Activated T-helper 1 cell treated with anti-CD3 and anti-CD28 coated beads, Interleukin-12 subunit alpha, Interleukin-12 subunit beta, Interleukin-2, Interleukin-4 antibody, amounts not matched to agents 30 ng/mL and 10 ng/mL and 1 ng/mL, durations not matched to agents 14 hours and 24 hours and 36 hours (primary cell): Measurements from ENCODE around the gene SRCIN1. TPM values are rescaled to one million over a fixed set of nuclear protein-coding genes. Genes with fewer than 3 reads are reported as not detected.
A peak's percentile ranks its signal among the peaks of the same experiment; 100 is the strongest.
"Not testable (repeated sequence)": the region's sequence is repeated elsewhere in the genome, so short reads cannot be mapped to it uniquely, and the experiment has no call there.

Experiments
- DNase-seq: peaks from one replicate; pipeline ENCODE4 v3.0.0; 2021; ENCODE audit warnings: low spot score
- H3K27ac Mint-ChIP-seq: one replicate; pipeline ENCODE4 v1.8.0; 2021; ENCODE audit warnings: mild to moderate bottlenecking, mixed read lengths
- H3K27me3 Mint-ChIP-seq: one replicate; pipeline ENCODE4 v1.8.0; 2022; ENCODE audit warnings: mild to moderate bottlenecking, moderate library complexity, mixed read lengths; ENCODE audit not compliant: insufficient read depth
- H3K36me3 Mint-ChIP-seq: one replicate; pipeline ENCODE4 v1.8.0; 2021; ENCODE audit warnings: low read depth, mixed read lengths
- H3K4me1 Mint-ChIP-seq: one replicate; pipeline ENCODE4 v1.8.0; 2021; ENCODE audit warnings: low read depth, mixed read lengths
- H3K4me3 Mint-ChIP-seq: one replicate; pipeline ENCODE4 v1.8.0; 2021; ENCODE audit warnings: mild to moderate bottlenecking, moderate library complexity, mixed read lengths
- H3K9me3 Mint-ChIP-seq: one replicate; pipeline ENCODE4 v1.8.0; 2021; ENCODE audit warnings: mixed read lengths
- intact Hi-C: fragments of 100-400 bp; cut with micrococcal nuclease; formaldehyde crosslinking; loops from one replicate; pipeline ENCODE4 v1.15.1; 2024
- total RNA-seq: library from RNA; stranded (reverse); gene quantifications from 2 replicates; pipeline ENCODE4 v1.2.3, GENCODE V29; 2022

SRCIN1 gene
- total RNA-seq, 1 donor from 2014 or later: 0.44 TPM

DNA sequence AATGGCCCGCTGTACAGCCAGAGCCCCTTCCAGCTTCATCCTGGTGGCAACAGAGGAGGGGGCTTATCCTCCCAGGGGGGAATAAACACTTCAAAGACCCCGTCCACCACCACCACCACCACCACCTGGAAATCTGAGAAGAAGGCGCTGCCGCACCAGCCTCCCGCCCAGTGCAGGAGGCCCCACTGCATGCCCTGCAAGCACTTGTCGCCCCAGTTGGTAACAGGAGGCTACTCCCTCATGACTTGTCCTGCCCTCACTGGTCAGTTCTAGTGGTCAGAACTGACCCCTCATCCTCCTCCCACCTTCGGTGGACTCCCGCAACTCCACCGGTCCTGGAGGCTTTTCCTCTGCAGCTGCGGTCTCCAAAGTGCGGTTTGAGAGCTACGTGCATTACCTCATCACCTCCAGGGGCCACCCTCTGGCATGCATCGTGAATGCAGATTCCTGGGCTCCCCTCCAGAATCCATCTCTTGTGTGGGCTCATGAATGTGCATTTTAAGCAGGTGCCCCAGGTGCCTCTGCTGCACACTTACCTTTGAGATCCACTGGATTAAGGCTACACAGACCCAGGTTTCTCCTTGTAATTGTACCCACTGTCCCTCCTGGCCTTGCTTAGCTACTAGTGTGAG is 71.8 kb downstream of the SRCIN1 start:
- H3K9me3 Mint-ChIP-seq: no peaks in the 10 kb centered on the region
- intact Hi-C loops: no loop called here
- no peaks in the 10 kb centered on the region for H3K36me3 Mint-ChIP-seq
- no peak overlapping the region for H3K27ac Mint-ChIP-seq
- no peak for DNase-seq
- H3K4me1 Mint-ChIP-seq: no peaks in the 10 kb centered on the region
- peaks cover 21% of the 10 kb centered on the region for H3K27me3 Mint-ChIP-seq
- H3K4me3 Mint-ChIP-seq: no peak overlapping the region

DNA sequence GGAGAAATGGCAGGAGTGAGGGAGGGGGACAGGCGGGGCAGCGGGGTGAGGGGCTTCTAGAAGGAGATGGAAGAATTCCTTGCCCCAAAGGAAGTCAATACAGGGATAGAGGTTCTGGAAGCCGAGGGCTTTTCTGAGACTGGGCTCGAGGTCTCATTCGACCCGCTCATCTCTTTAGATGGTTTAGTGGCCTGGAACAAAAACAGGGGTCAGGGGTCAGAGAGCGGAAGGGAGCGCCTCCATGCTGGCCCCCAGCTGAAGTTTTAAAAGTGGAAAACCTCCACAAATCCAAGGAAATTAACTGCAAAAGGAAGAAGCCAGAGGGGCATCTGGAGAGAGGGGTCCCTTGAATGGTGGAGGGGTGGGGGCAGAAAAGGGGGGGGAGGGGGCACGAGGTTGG is 72.5 kb downstream of the SRCIN1 start:
- no peak overlapping the region for H3K4me3 Mint-ChIP-seq
- intact Hi-C loops: no loop called here
- H3K36me3 Mint-ChIP-seq: no peaks in the 10 kb centered on the region
- H3K27ac Mint-ChIP-seq: no peak overlapping the region
- H3K4me1 Mint-ChIP-seq: no peaks in the 10 kb centered on the region
- no peak for DNase-seq
- no peaks in the 10 kb centered on the region for H3K9me3 Mint-ChIP-seq
- H3K27me3 Mint-ChIP-seq: peaks cover 23% of the 10 kb centered on the region

GRCh38 chr17:38532451-38532850 is 73.3 kb downstream of the SRCIN1 start:
- no peak for DNase-seq
- Mint-ChIP-seq H3K9me3 (no peaks in the 10 kb centered on the region), H3K4me3 (no peak overlapping the region), H3K27ac (no peak overlapping the region), H3K27me3 (peaks cover 25% of the 10 kb centered on the region), H3K4me1 (no peaks in the 10 kb centered on the region), H3K36me3 (no peaks in the 10 kb centered on the region)
- intact Hi-C loops: no loop called here

DNA sequence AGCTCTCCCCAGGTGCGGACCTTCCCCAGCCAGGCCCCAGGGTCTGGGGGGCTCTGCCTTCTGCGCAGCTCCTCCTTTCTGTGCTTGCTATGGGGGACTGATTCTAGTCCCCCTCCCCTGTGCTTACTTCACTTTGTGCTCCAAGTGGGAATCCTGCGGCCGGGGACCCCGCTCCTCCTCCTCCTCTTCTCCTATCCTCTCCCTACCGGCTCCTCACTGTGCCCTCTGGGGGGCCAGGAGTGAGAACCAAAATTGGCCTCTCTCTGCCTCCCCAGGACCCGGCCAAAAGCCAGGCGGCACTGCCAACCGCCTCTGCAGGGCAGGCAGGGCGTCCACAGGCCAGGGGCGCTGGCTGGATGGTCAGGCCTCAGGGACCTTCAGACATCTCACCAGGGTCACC is 74.0 kb downstream of the SRCIN1 start:
- H3K9me3 Mint-ChIP-seq, intact Hi-C loops, H3K4me1 Mint-ChIP-seq, H3K4me3 Mint-ChIP-seq, H3K27ac Mint-ChIP-seq, H3K36me3 Mint-ChIP-seq, DNase-seq: not testable (repeated sequence)
- H3K27me3 Mint-ChIP-seq: peaks cover 24% of the 10 kb centered on the region

DNA sequence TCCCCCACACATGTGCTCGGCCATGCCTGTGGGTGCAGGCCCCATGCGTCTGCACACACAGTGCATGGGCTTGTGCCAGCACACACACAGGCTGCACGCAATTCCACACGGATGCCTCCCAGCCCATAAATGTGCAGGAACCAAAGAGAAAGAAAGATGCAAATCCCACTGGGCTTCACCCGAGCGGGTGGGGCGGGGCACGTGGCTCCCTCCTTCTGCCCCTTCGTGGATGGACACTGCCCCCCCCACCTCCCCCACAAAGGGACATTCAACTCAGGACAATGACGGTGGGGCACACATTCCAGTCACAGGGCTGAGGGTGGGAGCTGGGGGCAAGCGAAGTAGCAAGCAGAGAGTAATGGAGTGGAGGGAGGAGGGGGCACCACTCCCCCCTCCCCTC is 74.9 kb downstream of the SRCIN1 start:
- peaks cover 18% of the 10 kb centered on the region for H3K27me3 Mint-ChIP-seq

GRCh38 chr17:38528141-38528540 is 77.6 kb downstream of the SRCIN1 start:
- H3K4me3 Mint-ChIP-seq, H3K27me3 Mint-ChIP-seq, H3K27ac Mint-ChIP-seq, intact Hi-C loops, H3K9me3 Mint-ChIP-seq, H3K36me3 Mint-ChIP-seq, DNase-seq, H3K4me1 Mint-ChIP-seq: not testable (repeated sequence)

More for the DNA sequence above, 74.9 kb downstream of the SRCIN1 start:
- H3K36me3 Mint-ChIP-seq, H3K4me1 Mint-ChIP-seq, H3K4me3 Mint-ChIP-seq, DNase-seq, intact Hi-C loops, H3K27ac Mint-ChIP-seq, H3K9me3 Mint-ChIP-seq: not testable (repeated sequence)

- H3K36me3 Mint-ChIP-seq, H3K27ac Mint-ChIP-seq, H3K4me1 Mint-ChIP-seq, DNase-seq, intact Hi-C loops, H3K4me3 Mint-ChIP-seq, H3K9me3 Mint-ChIP-seq, H3K27me3 Mint-ChIP-seq: not testable (repeated sequence)
Measured at GRCh38 chr17:38526526-38526925, 79.2 kb downstream of the SRCIN1 start.

- peaks cover 6% of the 10 kb centered on the region for H3K4me1 Mint-ChIP-seq
- peaks cover 1% of the 10 kb centered on the region for H3K36me3 Mint-ChIP-seq
- H3K9me3 Mint-ChIP-seq: no peaks in the 10 kb centered on the region
- no peak overlapping the region for H3K4me3 Mint-ChIP-seq
- DNase-seq: no peak
- peaks cover 34% of the 10 kb centered on the region for H3K27me3 Mint-ChIP-seq
- intact Hi-C loops: loop anchor here (5.0 kb wide), 1 partner anchor 70 kb away; no protein-coding TSS in a partner anchor
- H3K27ac Mint-ChIP-seq: no peak overlapping the region
Measured at GRCh38 chr17:38512473-38513058, 93.2 kb downstream of the SRCIN1 start.

GRCh38 chr17:38511150-38512108 is 94.3 kb downstream of the SRCIN1 start:
- H3K27ac Mint-ChIP-seq: no peak overlapping the region

GRCh38 chr17:38510421-38511149 is 95.2 kb downstream of the SRCIN1 start:
- intact Hi-C loops: loop anchor here (5.0 kb wide), 1 partner anchor 72 kb away; no protein-coding TSS in a partner anchor
- DNase-seq: no peak
- H3K9me3 Mint-ChIP-seq: no peaks in the 10 kb centered on the region
- H3K27me3 Mint-ChIP-seq: peaks cover 39% of the 10 kb centered on the region
- peaks cover 1% of the 10 kb centered on the region for H3K36me3 Mint-ChIP-seq
- H3K4me3 Mint-ChIP-seq: no peak overlapping the region
- H3K27ac Mint-ChIP-seq: no peak overlapping the region
- peaks cover 6% of the 10 kb centered on the region for H3K4me1 Mint-ChIP-seq

More at GRCh38 chr17:38511150-38512108, 94.3 kb downstream of the SRCIN1 start:
- Mint-ChIP-seq H3K27me3 (peaks cover 35% of the 10 kb centered on the region), H3K4me1 (peaks cover 6% of the 10 kb centered on the region), H3K4me3 (no peak overlapping the region), H3K9me3 (no peaks in the 10 kb centered on the region), H3K36me3 (peaks cover 1% of the 10 kb centered on the region)
- intact Hi-C loops: loop anchor here (5.0 kb wide), 1 partner anchor 71 kb away; no protein-coding TSS in a partner anchor
- no peak for DNase-seq

DNA sequence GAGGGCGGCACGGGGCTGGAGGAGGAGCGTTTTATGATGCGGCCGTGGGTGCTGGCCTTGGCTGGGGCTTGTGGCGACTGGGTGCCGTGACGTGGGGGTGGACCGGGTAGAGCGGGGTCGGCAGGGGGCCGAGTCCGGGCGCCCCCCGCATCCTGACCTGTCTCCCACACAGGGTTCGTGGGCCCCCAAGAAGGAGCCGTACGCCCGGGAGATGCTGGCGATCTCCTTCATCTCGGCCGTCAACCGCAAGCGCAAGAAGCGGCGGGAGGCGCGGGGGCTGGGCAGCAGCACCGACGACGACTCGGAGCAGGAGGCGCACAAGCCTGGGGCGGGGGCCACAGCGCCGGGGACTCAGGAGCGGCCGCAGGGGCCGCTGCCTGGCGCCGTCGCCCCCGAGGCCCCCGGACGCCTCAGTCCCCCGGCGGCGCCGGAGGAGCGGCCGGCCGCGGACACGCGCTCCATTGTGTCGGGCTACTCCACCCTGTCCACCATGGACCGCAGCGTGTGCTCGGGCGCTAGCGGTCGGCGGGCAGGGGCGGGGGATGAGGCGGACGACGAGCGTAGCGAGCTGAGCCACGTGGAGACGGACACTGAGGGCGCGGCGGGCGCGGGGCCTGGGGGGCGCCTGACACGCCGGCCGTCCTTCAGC is 95.9 kb downstream of the SRCIN1 start:
- peaks cover 1% of the 10 kb centered on the region for H3K36me3 Mint-ChIP-seq
- peak overlapping the region; percentile 84 for H3K27ac Mint-ChIP-seq
- H3K4me3 Mint-ChIP-seq: peak overlapping the region; percentile 79
- no peaks in the 10 kb centered on the region for H3K9me3 Mint-ChIP-seq
- H3K27me3 Mint-ChIP-seq: peaks cover 39% of the 10 kb centered on the region
- no peak for DNase-seq
- peaks cover 6% of the 10 kb centered on the region for H3K4me1 Mint-ChIP-seq
- intact Hi-C loops: loop anchor here (1.0 to 5.0 kb wide), 2 partner anchors 18 to 72 kb away; no protein-coding TSS in a partner anchor
